GM12878 (cell line): Measurements from ENCODE around the gene MACROD2. TPM values are rescaled to one million over a fixed set of nuclear protein-coding genes. Genes with fewer than 3 reads are reported as not detected.

Experiments
- ATAC-seq: fragments of 200-7000 bp; cut with Tn5 transposase; 3 replicates; pipeline ENCODE4 v1.9.1; 2020; ENCODE audit warnings: mild to moderate bottlenecking, moderate library complexity
- BruUV-seq: library from RNA; stranded (reverse); fragments of 400-500 nt; replicated peaks from 2 replicates; lab custom pipeline; 2021; lab: Mats Ljungman, UMichigan
- CTCF ChIA-PET: fragments of 300-600 bp; sonication (Branson Sonifier 250); formaldehyde crosslinking; extraction: SDS; loops from one replicate; lab custom pipeline; 2021; ENCODE audit warnings: inconsistent platforms; lab: Yijun Ruan, JAX
- POLR2A ChIA-PET: fragments of 350-600 bp; formaldehyde crosslinking; extraction: SDS; loops from one replicate; lab custom pipeline; 2021; ENCODE audit warnings: inconsistent platforms; lab: Charles Lee
- RAD21 ChIA-PET: fragments of 300-600 bp; sonication (Branson Sonifier 250); formaldehyde crosslinking; loops from one replicate; lab custom pipeline; 2023; ENCODE audit warnings: antibody characterized with exemption; ENCODE audit not compliant: unreplicated experiment; lab: Charles Lee
- SMC1A ChIA-PET: fragments of 300-600 bp; sonication (Branson Sonifier 250); formaldehyde crosslinking; loops from one replicate; lab custom pipeline; 2023; ENCODE audit not compliant: unreplicated experiment, uncharacterized antibody; lab: Charles Lee
- DNase-seq: peaks from one replicate; pipeline ENCODE4 v3.0.0-alpha.2; 2011; ENCODE audit warnings: low read depth, low spot score
- FAIRE-seq: peaks from 3 replicates; lab custom pipeline; 2011; peaks lifted over from hg19 to GRCh38; lab: Jason Lieb, UNC
- H2AFZ ChIP-seq: 2 replicates; pipeline ENCODE4 v1.6.0; 2011; ENCODE audit warnings: low read depth, low read length, control low read depth; ENCODE audit not compliant: control insufficient read depth
- H3K27ac ChIP-seq: 2 replicates; pipeline ENCODE4 v1.5.1; 2011; ENCODE audit warnings: control low read depth; ENCODE audit not compliant: control insufficient read depth, insufficient read depth
- H3K27me3 ChIP-seq, 2 experiments: replicated peaks in 1 of 2; 2 replicates each; pipeline versions ENCODE4 v1.6.0 to v1.6.1; 2011; ENCODE audit warnings: low read length in 1 of 2; ENCODE audit not compliant: control insufficient read depth in 2 of 2, insufficient read depth in 2 of 2
- H3K36me3 ChIP-seq, 2 experiments: 2 replicates each; pipeline ENCODE4 v1.5.1; 2011; ENCODE audit warnings: low read length in 1 of 2; ENCODE audit not compliant: control insufficient read depth in 2 of 2, insufficient read depth in 2 of 2
- H3K4me1 ChIP-seq: 2 replicates; pipeline ENCODE4 v1.6.1; 2011; ENCODE audit warnings: mild to moderate bottlenecking, low read length, moderate library complexity, mixed read lengths; ENCODE audit not compliant: control insufficient read depth, insufficient read depth
- H3K4me2 ChIP-seq: 2 replicates; pipeline ENCODE4 v1.6.0; 2011; ENCODE audit warnings: control low read depth; ENCODE audit not compliant: control insufficient read depth, insufficient read depth
- H3K4me3 ChIP-seq: fragments of 200-600 bp; sonication (generic); 2 replicates; pipeline ENCODE4 v1.5.1; 2016
- H3K79me2 ChIP-seq: 2 replicates; pipeline ENCODE4 v1.6.0; 2011; ENCODE audit warnings: low read length; ENCODE audit not compliant: control insufficient read depth, insufficient read depth
- H3K9ac ChIP-seq: 2 replicates; pipeline ENCODE4 v1.8.0; 2011; ENCODE audit warnings: low read length, control low read depth, mixed read lengths; ENCODE audit not compliant: control insufficient read depth, insufficient read depth
- H3K9me3 ChIP-seq: replicated peaks from 3 replicates; pipeline ENCODE4 v1.5.1; 2011; ENCODE audit warnings: mild to moderate bottlenecking, low read length; ENCODE audit not compliant: control insufficient read depth, insufficient read depth
- H4K20me1 ChIP-seq: 2 replicates; pipeline ENCODE4 v1.6.0; 2011; ENCODE audit not compliant: control insufficient read depth, insufficient read depth
- BHLHE40 ChIP-seq, 2 experiments: fragments of 450-650 bp in 1 of 2; IDR thresholded peaks; 2 replicates each; pipeline ENCODE4 v1.6.1; 2011 to 2017; ENCODE audit warnings: low read depth in 2 of 2, borderline replicate concordance in 1 of 2, improper control_type of control experiment in 1 of 2, low read length in 1 of 2, mild to moderate bottlenecking in 1 of 2
- CBX3 ChIP-seq: fragments of 200-600 bp; sonication (generic); IDR thresholded peaks from 2 replicates; pipeline ENCODE4 v1.6.1; 2016; ENCODE audit warnings: low read depth, borderline replicate concordance
- CBX5 ChIP-seq: sonication (generic); IDR thresholded peaks from 2 replicates; pipeline ENCODE4 v1.6.1; 2016; ENCODE audit warnings: low read depth, moderate library complexity, mild to moderate bottlenecking, inconsistent platforms
- CREB1 ChIP-seq: IDR thresholded peaks from 2 replicates; pipeline ENCODE4 v1.6.1; 2012; ENCODE audit warnings: low read depth, mild to moderate bottlenecking, inconsistent platforms
- ETV6 ChIP-seq, 2 experiments: fragments of 450-650 bp in 1 of 2; IDR thresholded peaks in 1 of 2; conservative IDR thresholded peaks in 1 of 2; 2 replicates each; pipeline ENCODE4 v1.6.1; 2014; ENCODE audit warnings: antibody characterized with exemption in 1 of 2, borderline replicate concordance in 1 of 2, low read depth in 1 of 2, mild to moderate bottlenecking in 1 of 2, moderate library complexity in 1 of 2
- NBN ChIP-seq: fragments of 450-650 bp; IDR thresholded peaks from 2 replicates; pipeline ENCODE4 v1.6.1; 2016
- RB1 ChIP-seq: fragments of 450-650 bp; formaldehyde crosslinking; IDR thresholded peaks from 2 replicates; pipeline ENCODE4 v1.6.1; 2017; ENCODE audit warnings: mild to moderate bottlenecking, borderline replicate concordance
- RUNX3 ChIP-seq: IDR thresholded peaks from 2 replicates; pipeline ENCODE4 v1.6.1; 2012; ENCODE audit warnings: low read length, inconsistent platforms
- SIX5 ChIP-seq: IDR thresholded peaks from 2 replicates; pipeline ENCODE4 v1.6.1; 2011; ENCODE audit warnings: mild to moderate bottlenecking, low read depth, low read length, moderate library complexity; ENCODE audit not compliant: severe bottlenecking
- SUZ12 ChIP-seq: fragments of 200-600 bp; sonication (generic); IDR thresholded peaks from one replicate; pipeline ENCODE4 v1.6.1; 2018; ENCODE audit warnings: antibody characterized with exemption, mild to moderate bottlenecking; ENCODE audit not compliant: unreplicated experiment
- YY1 ChIP-seq: IDR thresholded peaks from 2 replicates; pipeline ENCODE4 v1.6.1; 2011; ENCODE audit warnings: low read depth, mild to moderate bottlenecking, low read length
- ZZZ3 ChIP-seq: IDR thresholded peaks from 2 replicates; pipeline ENCODE4 v1.6.1; 2011; ENCODE audit warnings: low read depth; ENCODE audit not compliant: control insufficient read depth, insufficient read length
- WGBS: methylation state at CpG from one replicate; pipeline ENCODE4 v1.1.6; 2016; ENCODE audit warnings: low lambda C conversion rate; ENCODE audit not compliant: insufficient replicate concordance, insufficient coverage; ENCODE audit errors: missing lambda C conversion rate; 5-methylcytosine and 5-hydroxymethylcytosine counted together
- in situ Hi-C: fragments of 300-500 bp; cut with MboI; formaldehyde crosslinking; loops from 9 replicates; pipeline ENCODE4 v1.14.3; 2018; ENCODE audit warnings: mixed read lengths
- intact Hi-C: fragments of 100-400 bp; cut with micrococcal nuclease; formaldehyde crosslinking; loops from one replicate; pipeline ENCODE4 v1.14.2; 2022; ENCODE audit not compliant: unreplicated experiment
- polyA plus RNA-seq, 11 experiments: library from polyadenylated mRNA; depleted of rRNA in 4 of 11; unstranded in 6 of 11; stranded (reverse) in 5 of 11; fragments of >200 nt; fragmentation: Nextera tagmentation in 4 of 11; fragmentation: Illumina TruSeq in 1 of 11; extraction: Ambion mirVana in 4 of 11; extraction: Trizol in 1 of 11; gene quantifications; 1 replicate in 1 of 11; 2 replicates in 10 of 11; pipeline versions ENCODE4 v1.2.1 to v1.2.3, GENCODE V29; 2011 to 2016; ENCODE audit warnings: inconsistent platforms in 2 of 11, missing spikeins in 2 of 11, low read depth in 1 of 11
- total RNA-seq, 4 experiments: library from RNA; depleted of rRNA in 3 of 4; stranded (reverse); fragments of >200 nt in 3 of 4; fragmentation: Illumina TruSeq in 1 of 4; extraction: Trizol in 1 of 4; gene quantifications; 2 replicates each; pipeline versions ENCODE4 v1.2.1 to v1.2.3, GENCODE V29; 2013 to 2021
- TF ChIP-seq, protein P1 (sequence below): fragments of 150-350 bp; IDR thresholded peaks from 2 replicates; pipeline ENCODE4 v1.6.1; 2016; ENCODE audit warnings: low read depth, low read length
- TF ChIP-seq, protein P2 (sequence below): IDR thresholded peaks from 2 replicates; pipeline ENCODE4 v1.6.1; 2011; ENCODE audit warnings: low read depth, low read length, improper control_type of control experiment, borderline replicate concordance
- TF ChIP-seq, protein P3 (sequence below): fragments of 450-650 bp; conservative IDR thresholded peaks from 2 replicates; pipeline ENCODE4 v1.6.1; 2017; ENCODE audit warnings: mild to moderate bottlenecking, moderate library complexity
- TF ChIP-seq, protein P4 (sequence below): fragments of 450-650 bp; formaldehyde crosslinking; IDR thresholded peaks from 2 replicates; pipeline ENCODE4 v1.4.0; 2022; ENCODE audit warnings: mild to moderate bottlenecking, moderate library complexity

MACROD2 gene
- total and polyA plus RNA-seq, 10 of the 15 experiments (the other 5 are each of a cell fraction or from before 2014, with no cell fraction given) = 1.1 to 21.5 (median 2.2) TPM

DNA sequence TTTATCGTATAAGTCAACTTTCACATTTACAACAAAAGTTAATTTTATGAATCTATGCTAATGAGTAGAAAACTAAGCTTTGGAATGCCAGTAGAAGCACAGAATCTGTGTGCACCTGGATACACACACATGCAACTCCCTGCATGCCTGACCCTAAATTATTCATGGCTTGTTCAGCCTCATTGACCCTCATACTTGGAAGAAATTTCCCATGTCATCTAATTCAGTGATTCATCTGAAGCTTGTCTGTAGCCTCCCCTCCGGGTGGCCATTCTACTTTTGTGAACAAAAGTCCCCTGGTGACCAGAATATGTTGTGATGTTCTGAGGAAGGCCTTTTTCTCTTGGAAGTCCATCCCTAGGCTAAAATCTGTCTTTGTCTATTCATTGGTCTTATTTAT, 1499.5 kb downstream of the MACROD2 start:
- Histone ChIP-seq H3K36me3 (no peaks in the 10 kb centered on the region), H3K27ac (no peak overlapping the region), H3K9ac (no peak overlapping the region), H2AFZ (no peak overlapping the region), H4K20me1 (no peaks in the 10 kb centered on the region), H3K4me3 (no peak overlapping the region), H3K9me3 (no peaks in the 10 kb centered on the region), H3K4me1 (no peaks in the 10 kb centered on the region), H3K79me2 (no peaks in the 10 kb centered on the region), H3K27me3 (no peaks in the 10 kb centered on the region), H3K4me2 (no peak overlapping the region)
- RAD21 ChIA-PET = no interaction called here
- WGBS = 15% methylated on average over 2 of the region's 2 CpGs
- POLR2A ChIA-PET = no interaction called here
- in situ Hi-C loops = no loop called here
- DNase-seq = no peak
- no TSS peak for BruUV-seq
- no peak for ATAC-seq
- SMC1A ChIA-PET = no interaction called here
- CTCF ChIA-PET = no interaction called here
- intact Hi-C loops = no loop called here
- no peak for FAIRE-seq
- TF ChIP-seq, protein P1, sequence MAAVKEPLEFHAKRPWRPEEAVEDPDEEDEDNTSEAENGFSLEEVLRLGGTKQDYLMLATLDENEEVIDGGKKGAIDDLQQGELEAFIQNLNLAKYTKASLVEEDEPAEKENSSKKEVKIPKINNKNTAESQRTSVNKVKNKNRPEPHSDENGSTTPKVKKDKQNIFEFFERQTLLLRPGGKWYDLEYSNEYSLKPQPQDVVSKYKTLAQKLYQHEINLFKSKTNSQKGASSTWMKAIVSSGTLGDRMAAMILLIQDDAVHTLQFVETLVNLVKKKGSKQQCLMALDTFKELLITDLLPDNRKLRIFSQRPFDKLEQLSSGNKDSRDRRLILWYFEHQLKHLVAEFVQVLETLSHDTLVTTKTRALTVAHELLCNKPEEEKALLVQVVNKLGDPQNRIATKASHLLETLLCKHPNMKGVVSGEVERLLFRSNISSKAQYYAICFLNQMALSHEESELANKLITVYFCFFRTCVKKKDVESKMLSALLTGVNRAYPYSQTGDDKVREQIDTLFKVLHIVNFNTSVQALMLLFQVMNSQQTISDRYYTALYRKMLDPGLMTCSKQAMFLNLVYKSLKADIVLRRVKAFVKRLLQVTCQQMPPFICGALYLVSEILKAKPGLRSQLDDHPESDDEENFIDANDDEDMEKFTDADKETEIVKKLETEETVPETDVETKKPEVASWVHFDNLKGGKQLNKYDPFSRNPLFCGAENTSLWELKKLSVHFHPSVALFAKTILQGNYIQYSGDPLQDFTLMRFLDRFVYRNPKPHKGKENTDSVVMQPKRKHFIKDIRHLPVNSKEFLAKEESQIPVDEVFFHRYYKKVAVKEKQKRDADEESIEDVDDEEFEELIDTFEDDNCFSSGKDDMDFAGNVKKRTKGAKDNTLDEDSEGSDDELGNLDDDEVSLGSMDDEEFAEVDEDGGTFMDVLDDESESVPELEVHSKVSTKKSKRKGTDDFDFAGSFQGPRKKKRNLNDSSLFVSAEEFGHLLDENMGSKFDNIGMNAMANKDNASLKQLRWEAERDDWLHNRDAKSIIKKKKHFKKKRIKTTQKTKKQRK = no peak
- TF ChIP-seq, protein P2, sequence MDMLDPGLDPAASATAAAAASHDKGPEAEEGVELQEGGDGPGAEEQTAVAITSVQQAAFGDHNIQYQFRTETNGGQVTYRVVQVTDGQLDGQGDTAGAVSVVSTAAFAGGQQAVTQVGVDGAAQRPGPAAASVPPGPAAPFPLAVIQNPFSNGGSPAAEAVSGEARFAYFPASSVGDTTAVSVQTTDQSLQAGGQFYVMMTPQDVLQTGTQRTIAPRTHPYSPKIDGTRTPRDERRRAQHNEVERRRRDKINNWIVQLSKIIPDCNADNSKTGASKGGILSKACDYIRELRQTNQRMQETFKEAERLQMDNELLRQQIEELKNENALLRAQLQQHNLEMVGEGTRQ = no peak
- no peak for TF ChIP-seq CREB1
- TF ChIP-seq, protein P3, sequence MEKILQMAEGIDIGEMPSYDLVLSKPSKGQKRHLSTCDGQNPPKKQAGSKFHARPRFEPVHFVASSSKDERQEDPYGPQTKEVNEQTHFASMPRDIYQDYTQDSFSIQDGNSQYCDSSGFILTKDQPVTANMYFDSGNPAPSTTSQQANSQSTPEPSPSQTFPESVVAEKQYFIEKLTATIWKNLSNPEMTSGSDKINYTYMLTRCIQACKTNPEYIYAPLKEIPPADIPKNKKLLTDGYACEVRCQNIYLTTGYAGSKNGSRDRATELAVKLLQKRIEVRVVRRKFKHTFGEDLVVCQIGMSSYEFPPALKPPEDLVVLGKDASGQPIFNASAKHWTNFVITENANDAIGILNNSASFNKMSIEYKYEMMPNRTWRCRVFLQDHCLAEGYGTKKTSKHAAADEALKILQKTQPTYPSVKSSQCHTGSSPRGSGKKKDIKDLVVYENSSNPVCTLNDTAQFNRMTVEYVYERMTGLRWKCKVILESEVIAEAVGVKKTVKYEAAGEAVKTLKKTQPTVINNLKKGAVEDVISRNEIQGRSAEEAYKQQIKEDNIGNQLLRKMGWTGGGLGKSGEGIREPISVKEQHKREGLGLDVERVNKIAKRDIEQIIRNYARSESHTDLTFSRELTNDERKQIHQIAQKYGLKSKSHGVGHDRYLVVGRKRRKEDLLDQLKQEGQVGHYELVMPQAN = no peak
- no peak for TF ChIP-seq ZZZ3
- no peak for TF ChIP-seq RUNX3
- TF ChIP-seq YY1 = no peak
- TF ChIP-seq, protein P4, sequence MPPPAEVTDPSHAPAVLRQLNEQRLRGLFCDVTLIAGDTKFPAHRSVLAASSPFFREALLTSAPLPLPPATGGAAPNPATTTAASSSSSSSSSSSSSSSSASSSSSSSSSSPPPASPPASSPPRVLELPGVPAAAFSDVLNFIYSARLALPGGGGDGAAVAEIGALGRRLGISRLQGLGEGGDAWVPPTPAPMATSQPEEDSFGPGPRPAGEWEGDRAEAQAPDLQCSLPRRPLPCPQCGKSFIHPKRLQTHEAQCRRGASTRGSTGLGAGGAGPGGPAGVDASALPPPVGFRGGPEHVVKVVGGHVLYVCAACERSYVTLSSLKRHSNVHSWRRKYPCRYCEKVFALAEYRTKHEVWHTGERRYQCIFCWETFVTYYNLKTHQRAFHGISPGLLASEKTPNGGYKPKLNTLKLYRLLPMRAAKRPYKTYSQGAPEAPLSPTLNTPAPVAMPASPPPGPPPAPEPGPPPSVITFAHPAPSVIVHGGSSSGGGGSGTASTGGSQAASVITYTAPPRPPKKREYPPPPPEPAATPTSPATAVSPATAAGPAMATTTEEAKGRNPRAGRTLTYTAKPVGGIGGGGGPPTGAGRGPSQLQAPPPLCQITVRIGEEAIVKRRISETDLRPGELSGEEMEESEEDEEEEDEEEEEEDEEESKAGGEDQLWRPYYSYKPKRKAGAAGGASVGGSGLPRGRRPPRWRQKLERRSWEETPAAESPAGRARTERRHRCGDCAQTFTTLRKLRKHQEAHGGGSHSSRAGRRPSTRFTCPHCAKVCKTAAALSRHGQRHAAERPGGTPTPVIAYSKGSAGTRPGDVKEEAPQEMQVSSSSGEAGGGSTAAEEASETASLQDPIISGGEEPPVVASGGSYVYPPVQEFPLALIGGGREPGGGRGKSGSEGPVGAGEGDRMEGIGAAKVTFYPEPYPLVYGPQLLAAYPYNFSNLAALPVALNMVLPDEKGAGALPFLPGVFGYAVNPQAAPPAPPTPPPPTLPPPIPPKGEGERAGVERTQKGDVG (CRISPR knock-in tag) = no peak
- no peak for TF ChIP-seq SUZ12
- no peak for TF ChIP-seq NBN
- no peak for TF ChIP-seq ETV6 (conservative IDR thresholded peaks at IDR 0.05 in 1 of 2, IDR thresholded peaks at IDR 0.05 in 1 of 2; ENCODE audit: borderline replicate concordance in 1 of 2, low read depth in 1 of 2)
- TF ChIP-seq BHLHE40 (IDR thresholded peaks at IDR 0.05; ENCODE audit: borderline replicate concordance in 1 of 2, low read depth in 2 of 2, low read length in 1 of 2) = no peak
- no peak for TF ChIP-seq CBX3
- TF ChIP-seq CBX5 = no peak
- TF ChIP-seq RB1 = no peak
- TF ChIP-seq SIX5 = no peak
